IPS DF 6.9 (cell line): Measurements from ENCODE around the gene ELF2.
"Not testable (repeated sequence)": the region's sequence is repeated elsewhere in the genome, so short reads cannot be mapped to it uniquely, and the experiment has no call there.

Experiments
- DNase-seq: peaks from one replicate; pipeline ENCODE4 v3.0.0-alpha.2; 2013; ENCODE audit warnings: low read depth, low spot score
- H3K27ac ChIP-seq: one replicate; pipeline ENCODE4 v1.5.1; 2013; ENCODE audit warnings: low read length, control low read depth
- H3K27me3 ChIP-seq: 2 replicates; pipeline ENCODE4 v1.6.1; 2013; ENCODE audit warnings: mild to moderate bottlenecking, low read length; ENCODE audit not compliant: control insufficient read depth, insufficient read depth
- H3K36me3 ChIP-seq: 2 replicates; pipeline ENCODE4 v1.6.1; 2013; ENCODE audit warnings: low read length; ENCODE audit not compliant: control insufficient read depth, insufficient read depth
- H3K4me1 ChIP-seq: 2 replicates; pipeline ENCODE4 v1.6.1; 2013; ENCODE audit warnings: low read length; ENCODE audit not compliant: control insufficient read depth, insufficient read depth
- H3K4me3 ChIP-seq: 2 replicates; pipeline ENCODE4 v1.5.1; 2013; ENCODE audit warnings: mild to moderate bottlenecking, low read length
- H3K9me3 ChIP-seq: 2 replicates; pipeline ENCODE4 v1.6.1; 2013; ENCODE audit warnings: low read length, inconsistent platforms; ENCODE audit not compliant: control insufficient read depth, insufficient read depth
- WGBS: extraction: QIAGEN DNeasy Blood & Tissue Kit; methylation state at CpG from one replicate; pipeline ENCODE4 v1.1.7; 2013; ENCODE audit warnings: mixed read lengths, missing lambda C conversion rate; ENCODE audit not compliant: insufficient read length, insufficient coverage; 5-methylcytosine and 5-hydroxymethylcytosine counted together

The ELF2 gene

GRCh38 chr4:139114795-139115194, 62.2 kb downstream of the ELF2 start:
- not testable (repeated sequence) for H3K4me1 ChIP-seq, H3K9me3 ChIP-seq, H3K27me3 ChIP-seq, H3K4me3 ChIP-seq, H3K36me3 ChIP-seq, H3K27ac ChIP-seq, DNase-seq
- no CpG with 5 or more reads among the region's 18 CpGs for WGBS

- Histone ChIP-seq H3K9me3 (no peaks in the 10 kb centered on the region), H3K36me3 (no peaks in the 10 kb centered on the region), H3K27ac (no peak overlapping the region), H3K4me1 (no peaks in the 10 kb centered on the region), H3K4me3 (no peak overlapping the region), H3K27me3 (no peaks in the 10 kb centered on the region)
- WGBS = 100% methylated on average over 1 of the region's 5 CpGs
- no peak for DNase-seq
Measured at GRCh38 chr4:139112650-139113049, 64.4 kb downstream of the ELF2 start.

GRCh38 chr4:139108567-139109128, 68.4 kb downstream of the ELF2 start:
- no peak overlapping the region for H3K27ac ChIP-seq
- no CpG with 5 or more reads among the region's 6 CpGs for WGBS

GRCh38 chr4:139099366-139099982, 77.5 kb downstream of the ELF2 start:
- no peak overlapping the region for H3K27ac ChIP-seq

More at GRCh38 chr4:139108567-139109128, 68.4 kb downstream of the ELF2 start:
- Histone ChIP-seq H3K27me3 (no peaks in the 10 kb centered on the region), H3K36me3 (no peaks in the 10 kb centered on the region), H3K9me3 (no peaks in the 10 kb centered on the region), H3K4me1 (no peaks in the 10 kb centered on the region), H3K4me3 (no peak overlapping the region)
- DNase-seq = no peak

GRCh38 chr4:139092271-139092670, 84.7 kb downstream of the ELF2 start:
- WGBS = no CpG with 5 or more reads among the region's 12 CpGs
- Histone ChIP-seq H3K27ac (no peak overlapping the region), H3K4me3 (no peak overlapping the region), H3K9me3 (no peaks in the 10 kb centered on the region), H3K36me3 (no peaks in the 10 kb centered on the region), H3K4me1 (no peaks in the 10 kb centered on the region), H3K27me3 (no peaks in the 10 kb centered on the region)
- DNase-seq = no peak

More at GRCh38 chr4:139099366-139099982, 77.5 kb downstream of the ELF2 start:
- Histone ChIP-seq H3K36me3 (no peaks in the 10 kb centered on the region; the same call in 1 of the 2 replicates), H3K4me3 (no peak overlapping the region), H3K27me3 (no peaks in the 10 kb centered on the region), H3K9me3 (no peaks in the 10 kb centered on the region), H3K4me1 (no peaks in the 10 kb centered on the region)
- no CpG with 5 or more reads among the region's 2 CpGs for WGBS
- peak; percentile 83 for DNase-seq

- Histone ChIP-seq H3K36me3 (no peaks in the 10 kb centered on the region), H3K9me3 (no peaks in the 10 kb centered on the region), H3K27me3 (no peaks in the 10 kb centered on the region), H3K4me3 (no peak overlapping the region), H3K27ac (no peak overlapping the region), H3K4me1 (no peaks in the 10 kb centered on the region)
- WGBS = no CpG with 5 or more reads among the region's 5 CpGs
- no peak for DNase-seq
Measured at GRCh38 chr4:139085141-139085540, 91.9 kb downstream of the ELF2 start.

GRCh38 chr4:139084804-139085093, 92.3 kb downstream of the ELF2 start:
- DNase-seq = no peak
- Histone ChIP-seq H3K4me1 (no peaks in the 10 kb centered on the region), H3K27ac (no peak overlapping the region), H3K4me3 (peak overlapping the region; percentile 88; the same call in 1 of the 2 replicates), H3K9me3 (no peaks in the 10 kb centered on the region), H3K27me3 (no peaks in the 10 kb centered on the region), H3K36me3 (no peaks in the 10 kb centered on the region)
- WGBS = no CpG with 5 or more reads among the region's 2 CpGs

GRCh38 chr4:139083956-139084803, 92.8 kb downstream of the ELF2 start:
- DNase-seq = peak; percentile 71
- WGBS = no CpG with 5 or more reads among the region's 68 CpGs

GRCh38 chr4:139083607-139083955, 93.4 kb downstream of the ELF2 start:
- no peak for DNase-seq
- H3K27ac ChIP-seq = no peak overlapping the region
- no CpG with 5 or more reads among the region's 34 CpGs for WGBS
- H3K9me3 ChIP-seq = no peaks in the 10 kb centered on the region
- H3K27me3 ChIP-seq = no peaks in the 10 kb centered on the region
- no peaks in the 10 kb centered on the region for H3K36me3 ChIP-seq
- H3K4me3 ChIP-seq = peak overlapping the region; percentile 88
- no peaks in the 10 kb centered on the region for H3K4me1 ChIP-seq

More at GRCh38 chr4:139083956-139084803, 92.8 kb downstream of the ELF2 start:
- H3K4me3 ChIP-seq = peak overlapping the region; percentile 88
- no peaks in the 10 kb centered on the region for H3K27me3 ChIP-seq
- no peaks in the 10 kb centered on the region for H3K4me1 ChIP-seq
- no peaks in the 10 kb centered on the region for H3K36me3 ChIP-seq
- H3K9me3 ChIP-seq = no peaks in the 10 kb centered on the region
- H3K27ac ChIP-seq = no peak overlapping the region

- no peaks in the 10 kb centered on the region for H3K36me3 ChIP-seq
- no peaks in the 10 kb centered on the region for H3K4me1 ChIP-seq
- H3K27me3 ChIP-seq = no peaks in the 10 kb centered on the region
- no peaks in the 10 kb centered on the region for H3K9me3 ChIP-seq
- DNase-seq = peak; percentile 91
- H3K4me3 ChIP-seq = peak overlapping the region; percentile 88; the same call in 1 of the 2 replicates
- no CpG with 5 or more reads among the region's 38 CpGs for WGBS
- H3K27ac ChIP-seq = no peak overlapping the region
Measured at GRCh38 chr4:139082750-139083606, 94.0 kb downstream of the ELF2 start.
